Smooth muscle cell (in vitro differentiated cells): ENCODE data around the gene ST14. TPM values are rescaled to one million over a fixed set of nuclear protein-coding genes. Genes with fewer than 3 reads are reported as not detected.

ENCODE experiments used
- DNase-seq: peaks from one replicate; lab custom pipeline; 2025; ENCODE audit not compliant: unreplicated experiment; lab: John Stamatoyannopoulos, UW
- H2AFZ ChIP-seq: fragments of 200-600 bp; sonication (generic); 2 replicates; pipeline ENCODE4 v1.6.0; 2016; ENCODE audit warnings: antibody characterized with exemption, low read depth, mild to moderate bottlenecking
- H3F3A ChIP-seq: fragments of 200-600 bp; sonication (generic); 2 replicates; pipeline ENCODE4 v1.6.0; 2017; ENCODE audit warnings: antibody characterized with exemption, low read depth
- H3K27ac ChIP-seq: fragments of 200-600 bp; sonication (generic); 2 replicates; pipeline ENCODE4 v1.5.1; 2016; ENCODE audit warnings: low read depth, mild to moderate bottlenecking
- H3K27me3 ChIP-seq: fragments of 200-600 bp; sonication (generic); 2 replicates; pipeline ENCODE4 v1.6.1; 2016; ENCODE audit warnings: low read depth, mild to moderate bottlenecking
- H3K36me3 ChIP-seq: fragments of 200-600 bp; sonication (generic); 2 replicates; pipeline ENCODE4 v1.5.1; 2016; ENCODE audit warnings: low read depth
- H3K4me1 ChIP-seq: fragments of 200-600 bp; sonication (generic); 2 replicates; pipeline ENCODE4 v1.5.1; 2016; ENCODE audit warnings: low read depth
- H3K4me2 ChIP-seq: fragments of 200-600 bp; sonication (generic); 2 replicates; pipeline ENCODE4 v1.6.0; 2016; ENCODE audit warnings: mild to moderate bottlenecking
- H3K4me3 ChIP-seq: fragments of 200-600 bp; sonication (generic); 2 replicates; pipeline ENCODE4 v1.5.1; 2016; ENCODE audit warnings: mild to moderate bottlenecking
- H3K79me2 ChIP-seq: fragments of 200-600 bp; sonication (generic); 2 replicates; pipeline ENCODE4 v1.6.0; 2016; ENCODE audit warnings: low read depth, mild to moderate bottlenecking
- H3K9ac ChIP-seq: fragments of 200-600 bp; sonication (generic); 2 replicates; pipeline ENCODE4 v1.6.0; 2016; ENCODE audit warnings: low read depth
- H3K9me3 ChIP-seq: fragments of 200-600 bp; sonication (generic); replicated peaks from 2 replicates; pipeline ENCODE4 v1.5.1; 2016; ENCODE audit warnings: low read depth
- H4K20me1 ChIP-seq: fragments of 200-600 bp; sonication (generic); 2 replicates; pipeline ENCODE4 v1.6.0; 2016; ENCODE audit warnings: low read depth
- CTCF ChIP-seq: fragments of 200-600 bp; sonication (generic); IDR thresholded peaks from 2 replicates; pipeline ENCODE4 v1.5.1; 2017; ENCODE audit warnings: borderline replicate concordance, mild to moderate bottlenecking, antibody characterized with exemption; ENCODE audit not compliant: insufficient read depth, poor library complexity, severe bottlenecking
- WGBS: methylation state at CpG from one replicate; pipeline ENCODE4 v1.1.7; 2016; ENCODE audit warnings: low lambda C conversion rate; 5-methylcytosine and 5-hydroxymethylcytosine counted together
- polyA plus RNA-seq: library from polyadenylated mRNA; unstranded; fragments of >200 nt; fragmentation: Nextera tagmentation; extraction: Ambion mirVana; gene quantifications from 2 replicates; pipeline ENCODE4 v1.2.1, GENCODE V29; 2016
- total RNA-seq: library from RNA; depleted of rRNA; stranded (reverse); fragments of >200 nt; gene quantifications from 2 replicates; pipeline ENCODE4 v1.2.3, GENCODE V29; 2014

Gene ST14
- total RNA-seq (7.7 and 9.4 TPM in 2 replicates), polyA plus RNA-seq (2.4 and 16.2 TPM in 2 replicates)

GRCh38 chr11:130159657-130160497, at the start of gene ST14:
Gene ST14 (plus strand): TSS chr11:130159782. CDS start chr11:130159980, 198 bp downstream.
- peak within 1 kb of the TSS; percentile 82 for H3K4me2 ChIP-seq
- peaks cover 52% of the 10 kb centered on the region for H3K27me3 ChIP-seq
- no peak within 1 kb of the TSS for H2AFZ ChIP-seq
- TF ChIP-seq CTCF: no peak
- peaks cover 4% of the 10 kb centered on the region for H4K20me1 ChIP-seq
- peaks cover 2% of the 10 kb centered on the region for H3F3A ChIP-seq
- 3% methylated on average over 31 of the region's 89 CpGs for WGBS
- peaks cover 9% of the 10 kb centered on the region for H3K4me1 ChIP-seq
- no peak within 1 kb of the TSS for H3K9ac ChIP-seq
- peak within 1 kb of the TSS; percentile 49 for H3K4me3 ChIP-seq
- no peak for DNase-seq
- no peaks in the 10 kb centered on the region for H3K36me3 ChIP-seq
- no peaks in the 10 kb centered on the region for H3K79me2 ChIP-seq
- no peak within 1 kb of the TSS for H3K27ac ChIP-seq
- no peaks in the 10 kb centered on the region for H3K9me3 ChIP-seq

GRCh38 chr11:130110339-130111108, 49.1 kb upstream of the ST14 start:
- H4K20me1 ChIP-seq: peaks cover 89% of the 10 kb centered on the region
- H3K9me3 ChIP-seq: no peaks in the 10 kb centered on the region
- no peaks in the 10 kb centered on the region for H3F3A ChIP-seq
- DNase-seq: no peak
- peaks cover 41% of the 10 kb centered on the region for H3K27me3 ChIP-seq
- TF ChIP-seq CTCF: no peak
- no peak overlapping the region for H3K27ac ChIP-seq
- H3K4me1 ChIP-seq: no peaks in the 10 kb centered on the region
- no peak overlapping the region for H2AFZ ChIP-seq
- 92% methylated on average over 7 of the region's 7 CpGs for WGBS
- no peak overlapping the region for H3K4me3 ChIP-seq
- H3K4me2 ChIP-seq: no peak overlapping the region
- H3K9ac ChIP-seq: no peak overlapping the region
- no peaks in the 10 kb centered on the region for H3K36me3 ChIP-seq
- H3K79me2 ChIP-seq: no peaks in the 10 kb centered on the region

GRCh38 chr11:130112071-130112830, 47.3 kb upstream of the ST14 start:
- H4K20me1 ChIP-seq: peaks cover 82% of the 10 kb centered on the region
- no peaks in the 10 kb centered on the region for H3K4me1 ChIP-seq
- 85% methylated on average over 10 of the region's 10 CpGs for WGBS
- H2AFZ ChIP-seq: no peak overlapping the region
- DNase-seq: no peak
- H3K79me2 ChIP-seq: no peaks in the 10 kb centered on the region
- TF ChIP-seq CTCF: no peak
- no peaks in the 10 kb centered on the region for H3K36me3 ChIP-seq
- H3K9me3 ChIP-seq: no peaks in the 10 kb centered on the region
- no peaks in the 10 kb centered on the region for H3F3A ChIP-seq
- no peak overlapping the region for H3K9ac ChIP-seq
- H3K27ac ChIP-seq: no peak overlapping the region
- H3K27me3 ChIP-seq: peaks cover 27% of the 10 kb centered on the region
- no peak overlapping the region for H3K4me2 ChIP-seq
- H3K4me3 ChIP-seq: no peak overlapping the region
